Measurements from ENCODE around the gene AAMP.

DNA sequence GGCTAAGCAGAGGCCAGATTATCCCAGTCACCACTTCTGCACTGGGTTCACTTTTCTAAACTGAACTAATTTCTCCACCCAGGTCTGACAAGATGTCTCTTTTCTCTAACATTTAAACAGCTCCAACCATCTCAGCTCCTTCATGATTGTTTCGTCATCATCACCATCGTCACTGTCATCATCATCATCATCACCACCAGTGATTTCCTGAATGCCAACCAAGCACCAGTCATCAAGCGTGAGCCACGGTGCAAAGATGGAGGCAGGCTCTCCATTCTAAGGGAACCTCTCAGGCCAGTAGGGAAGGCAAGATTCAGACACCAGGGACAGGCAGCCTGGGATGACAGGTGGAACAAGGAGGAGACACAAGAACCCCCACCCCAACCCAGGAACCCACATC lies 47.9 kb upstream of the AAMP start:
- TF ChIP-seq CTCF (IDR thresholded peaks at IDR 0.05) (no peak), ZFX (IDR thresholded peaks at IDR 0.05; ENCODE audit: borderline replicate concordance) (no peak)

All from 22Rv1 (cell line).